ENCODE measurements around the gene CBLC.

GRCh38 chr19:44741841-44742329 is 35.8 kb upstream of the CBLC start:
- TF ChIP-seq POLR2A (IDR thresholded peaks at IDR 0.05; ENCODE audit: low read depth, low read length), result no peak
- TF ChIP-seq POLR2AphosphoS5 (IDR thresholded peaks at IDR 0.05; ENCODE audit: low read depth, low read length), result no peak
- no peak for TF ChIP-seq TAF1 (IDR thresholded peaks at IDR 0.05; ENCODE audit: borderline replicate concordance, low read depth, low read length)

Measured in GM12892 (cell line).